Sigmoid colon (tissue), 4 donors: Measurements from ENCODE around the gene PUDP.

Experiments
- EP300 ChIP-seq, 4 donors: sonication (generic); formaldehyde crosslinking; IDR thresholded peaks; one replicate each; pipeline ENCODE4 v1.6.1; 2017; ENCODE audit warnings: antibody characterized with exemption in 4 of 4
- POLR2A ChIP-seq, 2 donors: fragments of 450-650 bp; IDR thresholded peaks; one replicate each; pipeline ENCODE4 v1.6.1; 2016; ENCODE audit warnings: antibody characterized with exemption in 2 of 2, mild to moderate bottlenecking in 2 of 2, moderate library complexity in 2 of 2
- POLR2AphosphoS5 ChIP-seq, 4 donors: sonication (generic); formaldehyde crosslinking; IDR thresholded peaks; one replicate each; pipeline ENCODE4 v1.6.1; 2017; ENCODE audit warnings: antibody characterized with exemption in 4 of 4
- TF ChIP-seq, protein P1 (sequence below), 4 experiments: fragments of 450-650 bp in 3 of 4; fragments of 200-600 bp in 1 of 4; IDR thresholded peaks; one replicate each; pipeline ENCODE4 v1.5.1; 2016 to 2019; ENCODE audit warnings: antibody characterized with exemption in 4 of 4, mild to moderate bottlenecking in 3 of 4, moderate library complexity in 2 of 4

DNA sequence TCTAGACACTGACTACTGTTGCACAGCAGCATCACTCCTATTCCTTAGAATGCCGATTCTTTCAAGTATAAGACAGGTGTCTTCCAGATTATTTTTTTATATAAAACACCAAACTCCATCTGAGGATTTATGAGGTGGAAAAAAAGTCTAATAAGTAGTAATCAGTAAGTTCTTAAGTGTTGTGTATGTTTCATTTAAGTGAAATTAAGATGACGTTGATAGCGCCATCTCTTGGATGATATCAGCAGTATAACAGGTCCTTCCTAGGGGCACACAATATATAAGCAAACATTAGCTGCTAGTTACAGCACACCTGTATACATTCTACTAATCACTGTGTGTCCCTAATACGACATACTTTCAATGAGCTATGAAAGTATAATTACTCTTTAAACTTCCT, 100.0 kb downstream of the PUDP start:
- TF ChIP-seq EP300 (IDR thresholded peaks at IDR 0.05) = no peak
- no peak for TF ChIP-seq POLR2A (IDR thresholded peaks at IDR 0.05)
- TF ChIP-seq, protein P1, sequence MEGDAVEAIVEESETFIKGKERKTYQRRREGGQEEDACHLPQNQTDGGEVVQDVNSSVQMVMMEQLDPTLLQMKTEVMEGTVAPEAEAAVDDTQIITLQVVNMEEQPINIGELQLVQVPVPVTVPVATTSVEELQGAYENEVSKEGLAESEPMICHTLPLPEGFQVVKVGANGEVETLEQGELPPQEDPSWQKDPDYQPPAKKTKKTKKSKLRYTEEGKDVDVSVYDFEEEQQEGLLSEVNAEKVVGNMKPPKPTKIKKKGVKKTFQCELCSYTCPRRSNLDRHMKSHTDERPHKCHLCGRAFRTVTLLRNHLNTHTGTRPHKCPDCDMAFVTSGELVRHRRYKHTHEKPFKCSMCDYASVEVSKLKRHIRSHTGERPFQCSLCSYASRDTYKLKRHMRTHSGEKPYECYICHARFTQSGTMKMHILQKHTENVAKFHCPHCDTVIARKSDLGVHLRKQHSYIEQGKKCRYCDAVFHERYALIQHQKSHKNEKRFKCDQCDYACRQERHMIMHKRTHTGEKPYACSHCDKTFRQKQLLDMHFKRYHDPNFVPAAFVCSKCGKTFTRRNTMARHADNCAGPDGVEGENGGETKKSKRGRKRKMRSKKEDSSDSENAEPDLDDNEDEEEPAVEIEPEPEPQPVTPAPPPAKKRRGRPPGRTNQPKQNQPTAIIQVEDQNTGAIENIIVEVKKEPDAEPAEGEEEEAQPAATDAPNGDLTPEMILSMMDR (IDR thresholded peaks at IDR 0.05) = no peak
- no peak for TF ChIP-seq POLR2AphosphoS5 (IDR thresholded peaks at IDR 0.05)
